Osteocyte (in vitro differentiated cells): Measurements from ENCODE around the gene OCSTAMP. TPM values are rescaled to one million over a fixed set of nuclear protein-coding genes. Genes with fewer than 3 reads are reported as not detected.

ENCODE experiments used
- DNase-seq: peaks from one replicate; pipeline ENCODE4 v3.0.0; 2021; ENCODE audit warnings: mixed read lengths; ENCODE audit not compliant: unreplicated experiment; ENCODE audit errors: extremely low spot score
- H3K27ac Mint-ChIP-seq: one replicate; pipeline ENCODE4 v1.8.0; 2021; ENCODE audit warnings: mild to moderate bottlenecking, mixed read lengths; ENCODE audit not compliant: unreplicated experiment
- H3K27me3 Mint-ChIP-seq: one replicate; pipeline ENCODE4 v1.8.0; 2021; ENCODE audit warnings: mixed read lengths; ENCODE audit not compliant: unreplicated experiment
- H3K36me3 Mint-ChIP-seq: one replicate; pipeline ENCODE4 v1.8.0; 2021; ENCODE audit warnings: mixed read lengths; ENCODE audit not compliant: unreplicated experiment
- H3K4me1 Mint-ChIP-seq: one replicate; pipeline ENCODE4 v1.8.0; 2021; ENCODE audit warnings: mixed read lengths; ENCODE audit not compliant: unreplicated experiment
- H3K4me3 Mint-ChIP-seq: one replicate; pipeline ENCODE4 v1.8.0; 2021; ENCODE audit warnings: mild to moderate bottlenecking, moderate library complexity, mixed read lengths; ENCODE audit not compliant: unreplicated experiment
- H3K9me3 Mint-ChIP-seq: one replicate; pipeline ENCODE4 v1.8.0; 2021; ENCODE audit warnings: mixed read lengths; ENCODE audit not compliant: unreplicated experiment
- total RNA-seq: library from RNA; stranded (reverse); gene quantifications from 2 replicates; pipeline ENCODE4 v1.2.1, GENCODE V29; 2021
- TF ChIP-seq, protein P1 (sequence below): fragments of 200-600 bp; sonication (generic); IDR thresholded peaks from 2 replicates; pipeline ENCODE4 v1.5.0; 2021; ENCODE audit warnings: antibody characterized with exemption, mild to moderate bottlenecking, moderate library complexity

The OCSTAMP gene
- total RNA-seq, 1 donor from 2014 or later = not detected

- no peaks in the 10 kb centered on the region for H3K9me3 Mint-ChIP-seq
- no peak overlapping the region for H3K4me3 Mint-ChIP-seq
- no peak for DNase-seq
- no peaks in the 10 kb centered on the region for H3K36me3 Mint-ChIP-seq
- TF ChIP-seq, protein P1, sequence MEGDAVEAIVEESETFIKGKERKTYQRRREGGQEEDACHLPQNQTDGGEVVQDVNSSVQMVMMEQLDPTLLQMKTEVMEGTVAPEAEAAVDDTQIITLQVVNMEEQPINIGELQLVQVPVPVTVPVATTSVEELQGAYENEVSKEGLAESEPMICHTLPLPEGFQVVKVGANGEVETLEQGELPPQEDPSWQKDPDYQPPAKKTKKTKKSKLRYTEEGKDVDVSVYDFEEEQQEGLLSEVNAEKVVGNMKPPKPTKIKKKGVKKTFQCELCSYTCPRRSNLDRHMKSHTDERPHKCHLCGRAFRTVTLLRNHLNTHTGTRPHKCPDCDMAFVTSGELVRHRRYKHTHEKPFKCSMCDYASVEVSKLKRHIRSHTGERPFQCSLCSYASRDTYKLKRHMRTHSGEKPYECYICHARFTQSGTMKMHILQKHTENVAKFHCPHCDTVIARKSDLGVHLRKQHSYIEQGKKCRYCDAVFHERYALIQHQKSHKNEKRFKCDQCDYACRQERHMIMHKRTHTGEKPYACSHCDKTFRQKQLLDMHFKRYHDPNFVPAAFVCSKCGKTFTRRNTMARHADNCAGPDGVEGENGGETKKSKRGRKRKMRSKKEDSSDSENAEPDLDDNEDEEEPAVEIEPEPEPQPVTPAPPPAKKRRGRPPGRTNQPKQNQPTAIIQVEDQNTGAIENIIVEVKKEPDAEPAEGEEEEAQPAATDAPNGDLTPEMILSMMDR = no peak
- H3K27ac Mint-ChIP-seq = no peak overlapping the region
- H3K27me3 Mint-ChIP-seq = peaks cover 41% of the 10 kb centered on the region
- H3K4me1 Mint-ChIP-seq = peaks cover 8% of the 10 kb centered on the region
Measured at GRCh38 chr20:46568570-46569129, 18.2 kb upstream of the OCSTAMP start.

DNA sequence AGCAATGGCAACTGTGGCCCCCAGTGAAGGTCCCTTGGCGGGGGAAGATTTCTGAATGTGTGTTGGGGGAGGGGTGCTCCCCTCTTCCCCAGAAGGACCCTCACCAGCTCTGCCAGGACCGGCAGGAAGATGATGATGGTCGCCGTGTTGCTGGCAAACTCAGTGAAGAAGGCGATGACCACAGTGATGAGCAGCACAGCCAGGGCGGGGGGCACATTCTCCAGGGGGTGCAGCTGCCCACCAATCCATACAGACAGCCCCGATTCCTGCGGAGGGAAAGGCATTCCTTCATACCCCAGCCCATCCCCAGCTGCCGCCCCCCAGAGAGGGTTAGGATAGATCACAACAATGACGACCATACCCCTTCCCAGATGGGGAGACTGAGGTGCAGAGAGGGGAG is 15.7 kb upstream of the OCSTAMP start:
- TF ChIP-seq, protein P1 = no peak
- H3K27me3 Mint-ChIP-seq = peaks cover 28% of the 10 kb centered on the region

DNA sequence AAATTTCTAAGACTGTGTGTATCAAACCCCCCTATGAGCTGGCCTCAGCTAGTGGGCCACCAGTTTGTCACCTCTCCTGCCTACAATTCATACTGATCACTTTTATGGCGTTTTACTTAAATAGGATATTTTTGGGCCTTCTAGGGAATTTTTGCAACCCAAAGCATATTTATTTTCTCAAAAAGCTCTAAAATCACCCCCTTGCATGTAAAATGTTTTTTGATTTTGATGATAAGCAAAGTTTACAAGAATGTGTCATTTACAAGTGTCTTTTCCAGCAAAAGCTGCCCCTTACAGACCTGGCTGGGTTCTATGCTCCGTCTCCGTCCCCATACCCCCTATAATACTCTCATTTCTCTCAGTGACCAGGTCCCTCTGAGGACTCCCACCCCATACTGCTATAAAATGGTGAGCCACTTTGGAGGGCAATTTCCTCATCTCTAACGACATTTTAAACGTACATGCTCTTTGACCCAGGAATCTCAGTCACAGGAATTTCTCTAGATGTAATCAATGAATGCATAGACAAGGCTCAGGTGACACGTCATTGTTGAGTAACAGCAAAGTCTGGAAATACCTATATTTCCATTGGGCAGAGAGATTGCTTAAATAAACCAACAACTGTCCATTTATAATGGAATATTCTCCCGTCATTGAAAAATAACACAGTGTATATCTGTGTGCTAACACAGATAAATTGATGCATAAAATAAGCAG is 13.9 kb upstream of the OCSTAMP start:
- Mint-ChIP-seq H3K9me3 (no peaks in the 10 kb centered on the region), H3K27me3 (peaks cover 13% of the 10 kb centered on the region), H3K4me3 (no peak overlapping the region), H3K36me3 (no peaks in the 10 kb centered on the region), H3K27ac (no peak overlapping the region), H3K4me1 (peaks cover 5% of the 10 kb centered on the region)
- no peak for DNase-seq
- TF ChIP-seq, protein P1 = no peak

More for the DNA sequence above, 15.7 kb upstream of the OCSTAMP start:
- H3K9me3 Mint-ChIP-seq = no peaks in the 10 kb centered on the region
- H3K27ac Mint-ChIP-seq = no peak overlapping the region
- H3K4me3 Mint-ChIP-seq = no peak overlapping the region
- H3K36me3 Mint-ChIP-seq = no peaks in the 10 kb centered on the region
- DNase-seq = no peak
- H3K4me1 Mint-ChIP-seq = peaks cover 5% of the 10 kb centered on the region

DNA sequence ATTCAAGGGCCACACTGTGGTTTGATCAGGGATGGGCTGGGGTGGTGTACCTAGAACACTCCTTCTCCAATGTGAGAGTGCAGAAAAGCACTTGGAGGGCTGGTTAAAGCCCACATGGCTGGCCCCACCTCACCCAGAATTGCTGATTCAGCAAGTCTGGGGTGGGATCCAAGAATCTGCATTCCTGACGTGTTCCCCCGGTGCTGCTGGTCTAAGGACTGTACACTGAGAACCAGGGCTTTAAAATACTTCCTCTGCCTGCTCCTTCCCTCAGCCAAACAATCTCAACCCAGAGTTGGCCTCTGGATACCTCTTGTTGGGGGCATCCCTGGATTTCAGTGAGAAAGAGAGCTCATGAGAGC is 13.4 kb upstream of the OCSTAMP start:
- H3K27me3 Mint-ChIP-seq = peaks cover 13% of the 10 kb centered on the region
- peaks cover 5% of the 10 kb centered on the region for H3K4me1 Mint-ChIP-seq
- no peaks in the 10 kb centered on the region for H3K9me3 Mint-ChIP-seq
- H3K27ac Mint-ChIP-seq = no peak overlapping the region
- no peaks in the 10 kb centered on the region for H3K36me3 Mint-ChIP-seq
- no peak for DNase-seq
- TF ChIP-seq, protein P1 = no peak
- no peak overlapping the region for H3K4me3 Mint-ChIP-seq

DNA sequence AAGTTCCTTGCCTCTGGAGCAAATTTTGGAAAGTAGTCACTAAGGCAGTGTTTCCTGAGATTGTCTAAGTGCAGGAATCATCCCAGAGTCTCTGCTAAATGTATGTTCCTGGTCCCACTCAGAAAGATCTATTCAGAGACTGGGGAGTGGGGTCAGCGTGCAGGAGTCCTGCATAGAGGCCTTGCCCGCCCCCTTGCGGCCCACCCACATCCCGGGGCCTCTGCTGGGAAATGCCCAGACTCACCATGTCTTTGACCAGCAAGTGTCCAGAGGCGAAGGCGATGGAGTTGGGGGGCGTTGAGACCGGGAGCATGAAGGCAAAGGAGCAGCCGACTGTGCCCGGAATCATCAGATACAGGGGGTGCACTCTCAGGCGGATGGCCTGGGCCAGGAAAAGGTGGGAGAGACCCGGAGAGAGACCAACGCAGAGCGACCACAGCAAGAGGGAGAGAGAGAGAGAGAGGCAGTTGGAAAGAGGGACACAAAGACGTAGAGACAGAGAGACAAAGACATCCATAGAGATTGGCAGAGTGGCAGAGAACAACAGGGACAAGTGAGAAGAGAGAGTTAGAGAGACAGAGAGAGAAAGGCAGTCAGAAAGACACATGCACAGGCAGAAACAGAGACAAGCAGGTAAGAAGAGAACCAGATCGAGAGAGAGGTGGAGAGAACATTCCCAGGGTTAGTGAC is 12.9 kb upstream of the OCSTAMP start:
- TF ChIP-seq, protein P1 = no peak
- no peaks in the 10 kb centered on the region for H3K36me3 Mint-ChIP-seq
- no peak overlapping the region for H3K4me3 Mint-ChIP-seq
- no peaks in the 10 kb centered on the region for H3K9me3 Mint-ChIP-seq
- H3K4me1 Mint-ChIP-seq = peaks cover 5% of the 10 kb centered on the region
- no peak overlapping the region for H3K27ac Mint-ChIP-seq
- peaks cover 9% of the 10 kb centered on the region for H3K27me3 Mint-ChIP-seq
- DNase-seq = no peak
